Mesothelial cell of epicardium (in vitro differentiated cells): Measurements from ENCODE around the gene C1QTNF12. TPM values are rescaled to one million over a fixed set of nuclear protein-coding genes. Genes with fewer than 3 reads are reported as not detected.

Experiments
- DNase-seq, 2 experiments: peaks; one replicate each; pipeline ENCODE4 v3.0.0; 2021; ENCODE audit warnings: low spot score in 2 of 2; ENCODE audit not compliant: unreplicated experiment in 2 of 2
- H3K27ac Mint-ChIP-seq: 2 replicates; pipeline ENCODE4 v1.8.0; 2021; ENCODE audit warnings: mixed read lengths
- H3K27me3 Mint-ChIP-seq: 2 replicates; pipeline ENCODE4 v1.8.0; 2021; ENCODE audit warnings: low read depth, mixed read lengths
- H3K36me3 Mint-ChIP-seq: 2 replicates; pipeline ENCODE4 v1.8.0; 2021; ENCODE audit warnings: mixed read lengths
- H3K4me1 Mint-ChIP-seq: 2 replicates; pipeline ENCODE4 v1.8.0; 2021; ENCODE audit warnings: mixed read lengths
- H3K4me3 Mint-ChIP-seq: 2 replicates; pipeline ENCODE4 v1.8.0; 2021; ENCODE audit warnings: mild to moderate bottlenecking, moderate library complexity, mixed read lengths
- H3K9me3 Mint-ChIP-seq: 2 replicates; pipeline ENCODE4 v1.8.0; 2021; ENCODE audit warnings: mixed read lengths
- total RNA-seq: library from RNA; stranded (reverse); gene quantifications from 3 replicates; pipeline ENCODE4 v1.2.1, GENCODE V29; 2021
- TF ChIP-seq, protein P1 (sequence below): fragments of 200-600 bp; sonication (generic); IDR thresholded peaks from one replicate; pipeline ENCODE4 v1.5.0; 2021; ENCODE audit warnings: antibody characterized with exemption; ENCODE audit not compliant: unreplicated experiment

C1QTNF12 gene
- total RNA-seq, 1 donor from 2014 or later: 10.2 TPM

DNA sequence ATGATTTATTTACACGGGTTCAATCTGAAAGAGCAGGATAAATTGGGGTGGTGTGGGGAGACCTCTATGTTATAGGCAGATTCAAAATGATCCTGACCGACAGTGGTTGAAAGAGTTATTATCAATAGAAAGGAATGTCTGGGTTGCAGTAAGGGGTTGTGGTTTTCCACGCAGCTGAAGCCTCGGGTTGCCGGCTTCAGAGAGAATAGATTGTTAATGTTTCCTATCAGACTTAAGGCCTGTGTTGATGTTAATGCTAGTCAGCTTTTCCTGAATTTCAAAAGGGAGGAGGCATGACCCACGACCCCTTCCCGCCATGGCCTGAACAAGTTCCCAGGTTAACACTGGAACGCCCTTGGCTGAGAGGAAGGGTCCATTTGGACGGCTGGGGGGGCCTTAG, 29.3 kb upstream of the C1QTNF12 start:
- Mint-ChIP-seq H3K27ac (no peak overlapping the region), H3K27me3 (no peaks in the 10 kb centered on the region), H3K36me3 (peaks cover 1% of the 10 kb centered on the region), H3K4me3 (peak overlapping the region; percentile 37), H3K9me3 (no peaks in the 10 kb centered on the region), H3K4me1 (peaks cover 25% of the 10 kb centered on the region)
- TF ChIP-seq, protein P1, sequence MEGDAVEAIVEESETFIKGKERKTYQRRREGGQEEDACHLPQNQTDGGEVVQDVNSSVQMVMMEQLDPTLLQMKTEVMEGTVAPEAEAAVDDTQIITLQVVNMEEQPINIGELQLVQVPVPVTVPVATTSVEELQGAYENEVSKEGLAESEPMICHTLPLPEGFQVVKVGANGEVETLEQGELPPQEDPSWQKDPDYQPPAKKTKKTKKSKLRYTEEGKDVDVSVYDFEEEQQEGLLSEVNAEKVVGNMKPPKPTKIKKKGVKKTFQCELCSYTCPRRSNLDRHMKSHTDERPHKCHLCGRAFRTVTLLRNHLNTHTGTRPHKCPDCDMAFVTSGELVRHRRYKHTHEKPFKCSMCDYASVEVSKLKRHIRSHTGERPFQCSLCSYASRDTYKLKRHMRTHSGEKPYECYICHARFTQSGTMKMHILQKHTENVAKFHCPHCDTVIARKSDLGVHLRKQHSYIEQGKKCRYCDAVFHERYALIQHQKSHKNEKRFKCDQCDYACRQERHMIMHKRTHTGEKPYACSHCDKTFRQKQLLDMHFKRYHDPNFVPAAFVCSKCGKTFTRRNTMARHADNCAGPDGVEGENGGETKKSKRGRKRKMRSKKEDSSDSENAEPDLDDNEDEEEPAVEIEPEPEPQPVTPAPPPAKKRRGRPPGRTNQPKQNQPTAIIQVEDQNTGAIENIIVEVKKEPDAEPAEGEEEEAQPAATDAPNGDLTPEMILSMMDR: no peak
- no peak for DNase-seq

DNA sequence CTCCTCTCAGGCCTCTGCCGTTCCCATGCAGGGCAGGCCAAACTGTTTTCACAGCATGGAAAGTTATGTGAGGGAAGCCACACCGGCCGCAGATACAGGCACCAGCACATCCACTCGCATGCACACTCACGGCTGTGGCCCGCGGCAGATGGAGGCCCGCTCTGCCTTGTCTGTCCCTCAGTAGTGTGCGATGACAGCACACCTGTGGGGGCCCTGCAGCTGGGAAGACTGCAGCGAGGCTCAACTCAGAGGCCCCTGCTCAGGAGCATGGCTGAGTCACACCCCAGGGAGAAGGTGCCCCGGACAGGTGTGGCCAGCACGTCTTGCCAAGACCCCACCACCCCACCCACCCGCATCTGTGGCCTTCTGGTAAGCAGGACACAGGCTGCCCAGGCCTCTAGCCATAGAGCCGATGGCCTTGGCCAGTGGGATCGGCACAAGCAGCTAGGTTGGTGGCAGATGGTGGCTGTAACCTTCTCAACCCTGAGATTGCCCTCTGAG, 28.5 kb upstream of the C1QTNF12 start:
- DNase-seq: no peak
- peak overlapping the region; percentile 39 for H3K27ac Mint-ChIP-seq
- TF ChIP-seq, protein P1: no peak
- peak overlapping the region; percentile 72 for H3K4me3 Mint-ChIP-seq
- peaks cover 32% of the 10 kb centered on the region for H3K4me1 Mint-ChIP-seq
- H3K27me3 Mint-ChIP-seq: no peaks in the 10 kb centered on the region
- H3K36me3 Mint-ChIP-seq: peaks cover 1% of the 10 kb centered on the region
- no peaks in the 10 kb centered on the region for H3K9me3 Mint-ChIP-seq

DNA sequence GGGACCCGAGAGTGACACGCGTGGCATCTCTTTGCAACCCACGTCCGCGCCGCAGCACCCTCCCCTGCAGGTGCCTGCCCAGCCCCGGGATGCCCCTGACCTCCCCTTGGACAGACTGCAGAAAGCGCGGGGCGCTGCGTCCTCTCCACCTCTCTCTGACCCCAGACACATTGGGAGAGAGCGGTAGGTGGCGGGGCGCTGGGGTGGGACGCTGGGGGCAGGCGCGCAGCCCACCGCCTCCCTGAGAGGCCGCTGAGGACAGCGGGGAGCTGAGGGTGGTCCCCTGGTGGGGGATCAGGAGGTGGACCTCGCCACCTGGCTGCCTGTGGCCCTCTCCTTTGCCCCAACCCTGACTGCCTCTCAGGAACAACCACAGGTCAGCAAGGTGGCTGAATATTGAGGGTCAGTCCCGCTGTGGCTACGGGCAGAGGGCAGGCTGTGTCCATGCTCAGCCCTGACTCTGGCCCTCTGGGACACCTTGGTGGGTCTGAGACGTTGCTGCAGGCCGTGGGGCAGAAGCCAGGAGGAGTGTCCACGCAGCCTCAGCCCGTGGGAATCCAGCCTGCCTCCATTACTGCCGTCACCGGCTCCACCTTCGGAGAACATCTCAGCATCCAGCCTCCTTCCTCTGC, 27.9 kb upstream of the C1QTNF12 start:
- H3K27me3 Mint-ChIP-seq: no peaks in the 10 kb centered on the region
- no peaks in the 10 kb centered on the region for H3K9me3 Mint-ChIP-seq
- peaks cover 33% of the 10 kb centered on the region for H3K4me1 Mint-ChIP-seq
- TF ChIP-seq, protein P1: no peak
- peak overlapping the region; percentile 39 for H3K27ac Mint-ChIP-seq
- H3K4me3 Mint-ChIP-seq: peak overlapping the region; percentile 72
- DNase-seq: no peak
- peaks cover 1% of the 10 kb centered on the region for H3K36me3 Mint-ChIP-seq

DNA sequence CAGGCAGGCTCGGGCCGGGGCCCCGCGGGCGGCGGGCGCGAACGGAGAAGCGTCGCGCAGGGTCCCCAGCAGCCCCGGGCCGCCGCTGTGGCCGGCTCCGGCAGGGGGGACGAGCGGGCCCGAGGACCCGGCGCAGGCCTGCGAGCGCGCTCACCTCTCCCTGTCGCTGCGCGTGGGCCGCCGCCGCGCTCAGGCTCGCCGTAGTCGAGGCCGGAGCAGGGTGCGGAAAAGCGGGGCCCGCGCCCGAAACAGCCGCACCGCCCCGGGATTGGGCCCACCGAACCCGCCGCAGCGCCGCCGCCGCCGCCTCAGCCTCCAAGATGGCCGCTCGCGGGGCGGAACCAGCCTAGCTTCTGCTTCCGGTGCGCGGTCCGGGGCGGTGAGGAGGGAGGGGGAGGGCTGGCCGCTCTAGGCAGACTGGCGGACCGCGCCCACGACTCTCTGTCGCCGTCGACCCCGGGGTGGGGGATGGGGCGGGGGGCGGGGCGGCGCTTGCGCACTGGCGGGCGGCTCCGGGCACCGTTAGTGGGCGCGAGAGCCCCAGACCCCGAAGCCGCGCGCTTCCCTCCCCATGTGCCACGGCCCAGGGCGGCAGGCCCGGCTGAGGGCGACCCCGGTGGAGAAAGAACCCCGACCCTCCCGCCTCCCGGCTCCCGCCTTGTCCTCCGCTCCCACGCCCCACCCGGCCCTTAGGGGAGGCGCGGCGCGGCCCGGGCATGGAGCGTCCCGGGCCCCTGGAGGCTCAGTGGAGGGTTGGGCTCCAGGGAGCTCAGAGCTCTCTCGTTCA, 27.2 kb upstream of the C1QTNF12 start, which contains the start of gene UBE2J2:
TSS of gene UBE2J2 (minus strand) at position 343 of the 787 bp plus-strand sequence. CDS start 5,862 bp downstream, outside the sequence.
- peak; percentile 90 to 93 for DNase-seq
- Mint-ChIP-seq H3K9me3 (no peaks in the 10 kb centered on the region), H3K4me1 (peaks cover 33% of the 10 kb centered on the region), H3K27ac (peak within 1 kb of the TSS; percentile 87), H3K27me3 (no peaks in the 10 kb centered on the region), H3K4me3 (peak within 1 kb of the TSS; percentile 84), H3K36me3 (peaks cover 1% of the 10 kb centered on the region)
- TF ChIP-seq, protein P1: no peak

DNA sequence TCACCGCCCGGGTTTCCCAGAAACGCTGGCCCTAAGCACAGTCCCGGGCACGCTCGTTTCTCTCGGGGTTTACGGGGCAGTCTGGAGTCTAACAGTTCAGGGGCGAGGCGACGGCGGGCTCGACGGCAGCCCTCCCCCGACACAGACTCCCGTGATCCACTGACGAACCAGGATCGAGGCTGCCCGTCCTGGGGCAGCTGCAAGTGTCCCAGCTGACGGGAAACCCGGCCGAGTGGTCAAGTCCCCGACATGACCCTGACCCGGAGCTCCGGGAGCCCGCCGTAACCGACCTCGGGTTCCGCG, 26.6 kb upstream of the C1QTNF12 start:
- H3K27me3 Mint-ChIP-seq: no peaks in the 10 kb centered on the region
- peak overlapping the region; percentile 84 for H3K4me3 Mint-ChIP-seq
- peak overlapping the region; percentile 87 for H3K27ac Mint-ChIP-seq
- peaks cover 1% of the 10 kb centered on the region for H3K36me3 Mint-ChIP-seq
- TF ChIP-seq, protein P1: no peak
- DNase-seq: no peak
- H3K4me1 Mint-ChIP-seq: peaks cover 33% of the 10 kb centered on the region
- no peaks in the 10 kb centered on the region for H3K9me3 Mint-ChIP-seq
